ENCODE results near the gene EXOSC3. TPM values are rescaled to one million over a fixed set of nuclear protein-coding genes. Genes with fewer than 3 reads are reported as not detected.

EXOSC3 gene
- total and polyA plus RNA-seq, 2 of the 13 experiments (the other 11 are each of a cell fraction or from before 2014, with no cell fraction given), result 17.5 to 68.7 TPM

GRCh38 chr9:37800631-37801286 is 15.9 kb upstream of the EXOSC3 start, which contains the start of gene DCAF10 (continued):
- TF ChIP-seq PBX2 (CRISPR knock-in tag; IDR thresholded peaks at IDR 0.05) (no peak), ZNF773 (CRISPR knock-in tag; IDR thresholded peaks at IDR 0.05; ENCODE audit: borderline replicate concordance) (no peak; the same call in 1 of the 2 replicates), ZNF407 (CRISPR knock-in tag; IDR thresholded peaks at IDR 0.05; ENCODE audit: not compliant biosample characterization) (peak; percentile 13), TFDP1 (CRISPR knock-in tag; IDR thresholded peaks at IDR 0.05; ENCODE audit: borderline replicate concordance) (peak; percentile 83), STAT6 (CRISPR knock-in tag; IDR thresholded peaks at IDR 0.05; ENCODE audit: borderline replicate concordance) (peak; percentile 84; the same call in 1 of the 2 replicates), FOSL2 (CRISPR knock-in tag; IDR thresholded peaks at IDR 0.05) (peak; percentile 77), SPEN (CRISPR knock-in tag; IDR thresholded peaks at IDR 0.05; ENCODE audit: low read depth) (peak; percentile 98), MED13 (CRISPR knock-in tag; IDR thresholded peaks at IDR 0.05) (peak; percentile 76; the same call in 1 of the 2 replicates)
